A549 (cell line): ENCODE results near the gene FAM163B.

Source experiments
- CTCF ChIP-seq: fragments of >200 bp; sonication (Bioruptor Twin); formaldehyde crosslinking; IDR thresholded peaks from 3 replicates; pipeline ENCODE4 v1.5.1; 2016
- TP53 ChIP-seq: fragments of 250-450 bp; sonication (Bioruptor Pico); IDR thresholded peaks from 2 replicates; pipeline ENCODE4 v1.5.0; 2021; ENCODE audit warnings: mild to moderate bottlenecking, moderate library complexity

DNA sequence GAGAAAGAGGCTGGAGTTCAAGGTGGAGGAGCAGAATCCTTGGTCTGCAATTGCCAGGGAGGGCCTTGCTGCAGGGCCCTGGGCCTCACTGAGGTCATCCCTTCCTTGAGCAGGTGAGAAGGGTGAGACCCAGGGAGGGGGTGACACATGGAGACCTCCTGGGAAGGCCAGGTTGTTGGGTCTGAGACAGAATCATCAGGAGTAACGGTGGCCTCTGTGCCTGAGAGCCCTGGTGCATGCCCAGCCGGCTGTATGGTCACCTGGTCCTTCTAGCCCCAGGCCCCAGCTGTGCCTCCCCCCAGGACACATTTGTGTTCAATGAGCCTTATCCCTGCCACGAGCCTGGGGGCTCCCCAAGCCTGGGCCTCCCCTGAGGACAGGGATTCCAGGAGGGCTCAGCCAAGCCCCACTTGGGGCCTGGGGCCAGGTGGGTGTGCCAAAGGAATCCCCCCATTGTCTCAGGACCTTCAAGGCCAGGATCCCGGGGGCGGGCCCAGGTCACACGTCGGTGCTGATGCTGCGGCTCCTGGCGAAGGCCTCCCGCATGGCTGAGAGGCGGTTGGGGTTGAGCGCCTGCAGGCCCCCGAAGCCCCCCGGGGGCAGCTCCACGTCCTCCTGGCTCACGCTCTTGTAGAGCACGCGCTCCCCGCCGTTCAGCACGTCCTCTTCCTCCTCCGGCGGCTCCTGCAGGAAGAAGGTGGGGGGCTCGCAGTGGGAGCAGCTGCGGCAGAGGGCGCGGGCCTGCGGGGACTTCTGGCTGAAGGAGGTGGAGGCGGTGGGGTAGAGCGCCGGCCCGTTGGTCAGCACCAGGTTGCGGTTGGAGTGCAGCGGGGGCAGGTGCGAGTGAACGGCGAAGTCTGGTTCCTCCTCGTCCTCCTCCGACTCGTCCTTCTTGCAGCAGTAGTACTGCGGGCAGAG, 30.4 kb downstream of the FAM163B start:
- no peak for TF ChIP-seq CTCF
- TF ChIP-seq TP53: no peak
